ENCODE data around the gene P2RX3.

P2RX3 gene

DNA sequence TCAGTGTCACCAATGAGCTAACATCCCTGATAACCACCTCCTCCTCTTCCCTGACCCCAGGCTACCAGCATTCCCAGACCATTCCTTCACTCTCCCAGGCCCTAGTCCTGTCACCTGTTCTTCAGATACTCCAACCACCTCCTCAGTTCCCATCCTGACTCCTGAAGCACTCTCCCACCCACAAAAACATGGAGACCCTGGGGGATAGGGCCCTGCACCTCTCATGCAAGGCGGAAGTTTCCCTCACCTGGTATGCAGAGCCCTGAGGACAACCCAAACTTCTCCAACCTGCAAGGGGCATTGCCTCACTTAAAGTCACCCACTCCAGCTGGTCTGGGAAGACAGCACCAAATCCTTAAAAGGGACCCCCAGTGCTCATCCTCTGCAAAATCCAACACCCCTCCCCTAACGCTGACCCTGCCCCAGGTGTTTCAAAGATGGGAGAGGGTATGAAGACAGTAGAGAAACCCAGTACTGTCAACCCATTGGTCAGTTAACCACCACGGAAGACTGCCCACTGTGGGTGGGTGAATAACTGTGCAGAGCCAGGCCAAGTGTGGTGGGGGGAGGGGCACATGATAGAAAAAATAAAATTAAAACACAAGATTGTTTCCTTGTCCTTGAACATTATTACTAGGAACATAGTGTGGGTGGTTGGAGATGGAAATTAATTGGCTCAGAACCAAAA is 14.8 kb upstream of the P2RX3 start:
- Histone ChIP-seq H3K4me3 (ENCODE audit: low read depth in 1 of 2, low read length in 2 of 2) (peak overlapping the region in 1 of 2 experiments; percentile 62; a peak in 1 of 4 replicates), H3K9ac (ENCODE audit: low read depth, low read length) (peak overlapping the region; percentile 61; the same call in 1 of the 2 replicates)

GRCh38 chr11:57323855-57324153 is 14.3 kb upstream of the P2RX3 start:
- H3K9me3 ChIP-seq (ENCODE audit: insufficient read depth, low read length, severe bottlenecking) = no peaks in the 10 kb centered on the region
- DNase-seq = no peak
- peaks cover 17% of the 10 kb centered on the region for H3K79me2 ChIP-seq (ENCODE audit: insufficient read depth, low read length)
- TF ChIP-seq, protein P1, sequence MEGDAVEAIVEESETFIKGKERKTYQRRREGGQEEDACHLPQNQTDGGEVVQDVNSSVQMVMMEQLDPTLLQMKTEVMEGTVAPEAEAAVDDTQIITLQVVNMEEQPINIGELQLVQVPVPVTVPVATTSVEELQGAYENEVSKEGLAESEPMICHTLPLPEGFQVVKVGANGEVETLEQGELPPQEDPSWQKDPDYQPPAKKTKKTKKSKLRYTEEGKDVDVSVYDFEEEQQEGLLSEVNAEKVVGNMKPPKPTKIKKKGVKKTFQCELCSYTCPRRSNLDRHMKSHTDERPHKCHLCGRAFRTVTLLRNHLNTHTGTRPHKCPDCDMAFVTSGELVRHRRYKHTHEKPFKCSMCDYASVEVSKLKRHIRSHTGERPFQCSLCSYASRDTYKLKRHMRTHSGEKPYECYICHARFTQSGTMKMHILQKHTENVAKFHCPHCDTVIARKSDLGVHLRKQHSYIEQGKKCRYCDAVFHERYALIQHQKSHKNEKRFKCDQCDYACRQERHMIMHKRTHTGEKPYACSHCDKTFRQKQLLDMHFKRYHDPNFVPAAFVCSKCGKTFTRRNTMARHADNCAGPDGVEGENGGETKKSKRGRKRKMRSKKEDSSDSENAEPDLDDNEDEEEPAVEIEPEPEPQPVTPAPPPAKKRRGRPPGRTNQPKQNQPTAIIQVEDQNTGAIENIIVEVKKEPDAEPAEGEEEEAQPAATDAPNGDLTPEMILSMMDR (IDR thresholded peaks at IDR 0.05; ENCODE audit: borderline replicate concordance, extremely low read depth, low read length, poor library complexity, severe bottlenecking) = no peak
- no peak for TF ChIP-seq EZH2 (IDR thresholded peaks at IDR 0.05; ENCODE audit: borderline replicate concordance, low read depth, low read length, severe bottlenecking)
- ATAC-seq (ENCODE audit: insufficient read depth, low read depth) = no peak
- H4K20me1 ChIP-seq (ENCODE audit: insufficient read depth, low read length) = peaks cover 17% of the 10 kb centered on the region
- H3K4me2 ChIP-seq (ENCODE audit: insufficient read depth, low read length) = peak overlapping the region; percentile 70
- H3K27me3 ChIP-seq (ENCODE audit: insufficient read depth, low read length, poor library complexity) = no peaks in the 10 kb centered on the region
- H3K4me3 ChIP-seq (ENCODE audit: low read depth in 1 of 2, low read length in 2 of 2) = peak overlapping the region; percentile 8 to 62; a peak in 3 of 4 replicates
- H3K27ac ChIP-seq (ENCODE audit: low read length) = peak overlapping the region; percentile 37; the same call in 1 of the 2 replicates
- peaks cover 40% of the 10 kb centered on the region for H3K36me3 ChIP-seq (ENCODE audit: insufficient read depth, low read length)
- peaks cover 58% of the 10 kb centered on the region for H3K4me1 ChIP-seq (ENCODE audit: insufficient read depth, low read length)
- H3K9ac ChIP-seq (ENCODE audit: low read depth, low read length) = peak overlapping the region; percentile 61
- peak overlapping the region; percentile 61 for H2AFZ ChIP-seq (ENCODE audit: low read depth, low read length)

More for the DNA sequence above, 14.8 kb upstream of the P2RX3 start:
- peaks cover 20% of the 10 kb centered on the region for H4K20me1 ChIP-seq (ENCODE audit: insufficient read depth, low read length)
- peak overlapping the region; percentile 70 for H3K4me2 ChIP-seq (ENCODE audit: insufficient read depth, low read length)
- no peak overlapping the region for H3K27ac ChIP-seq (ENCODE audit: low read length)
- DNase-seq = no peak
- ATAC-seq (ENCODE audit: insufficient read depth, low read depth) = no peak
- no peaks in the 10 kb centered on the region for H3K27me3 ChIP-seq (ENCODE audit: insufficient read depth, low read length, poor library complexity)
- no peak overlapping the region for H2AFZ ChIP-seq (ENCODE audit: low read depth, low read length)
- H3K9me3 ChIP-seq (ENCODE audit: insufficient read depth, low read length, severe bottlenecking) = no peaks in the 10 kb centered on the region
- TF ChIP-seq, protein P1 (IDR thresholded peaks at IDR 0.05; ENCODE audit: borderline replicate concordance, extremely low read depth, low read length, poor library complexity, severe bottlenecking) = no peak
- H3K4me1 ChIP-seq (ENCODE audit: insufficient read depth, low read length) = peaks cover 54% of the 10 kb centered on the region
- peaks cover 17% of the 10 kb centered on the region for H3K79me2 ChIP-seq (ENCODE audit: insufficient read depth, low read length)
- peaks cover 38% of the 10 kb centered on the region for H3K36me3 ChIP-seq (ENCODE audit: insufficient read depth, low read length)

GRCh38 chr11:57324154-57324885 is 13.8 kb upstream of the P2RX3 start:
- DNase-seq = peak; percentile 56
- Histone ChIP-seq H3K27me3 (ENCODE audit: insufficient read depth, low read length, poor library complexity) (no peaks in the 10 kb centered on the region), H3K27ac (ENCODE audit: low read length) (peak overlapping the region; percentile 67; the same call in 1 of the 2 replicates), H3K9me3 (ENCODE audit: insufficient read depth, low read length, severe bottlenecking) (no peaks in the 10 kb centered on the region), H3K4me2 (ENCODE audit: insufficient read depth, low read length) (peak overlapping the region; percentile 70), H3K36me3 (ENCODE audit: insufficient read depth, low read length) (peaks cover 45% of the 10 kb centered on the region), H3K9ac (ENCODE audit: low read depth, low read length) (peak overlapping the region; percentile 61), H3K4me3 (ENCODE audit: low read depth in 1 of 2, low read length in 2 of 2) (peak overlapping the region; percentile 8 to 62; a peak in 3 of 4 replicates), H2AFZ (ENCODE audit: low read depth, low read length) (peak overlapping the region; percentile 61), H4K20me1 (ENCODE audit: insufficient read depth, low read length) (peaks cover 17% of the 10 kb centered on the region), H3K4me1 (ENCODE audit: insufficient read depth, low read length) (peaks cover 58% of the 10 kb centered on the region), H3K79me2 (ENCODE audit: insufficient read depth, low read length) (peaks cover 17% of the 10 kb centered on the region)
- no peak for TF ChIP-seq EZH2 (IDR thresholded peaks at IDR 0.05; ENCODE audit: borderline replicate concordance, low read depth, low read length, severe bottlenecking)
- TF ChIP-seq, protein P1 (IDR thresholded peaks at IDR 0.05; ENCODE audit: borderline replicate concordance, extremely low read depth, low read length, poor library complexity, severe bottlenecking) = no peak
- ATAC-seq (ENCODE audit: insufficient read depth, low read depth) = peak; percentile 27
